ENCODE measurements around the gene NPIPB4.
"Not testable (repeated sequence)": the region's sequence is repeated elsewhere in the genome, so short reads cannot be mapped to it uniquely, and the experiment has no call there.

DNA sequence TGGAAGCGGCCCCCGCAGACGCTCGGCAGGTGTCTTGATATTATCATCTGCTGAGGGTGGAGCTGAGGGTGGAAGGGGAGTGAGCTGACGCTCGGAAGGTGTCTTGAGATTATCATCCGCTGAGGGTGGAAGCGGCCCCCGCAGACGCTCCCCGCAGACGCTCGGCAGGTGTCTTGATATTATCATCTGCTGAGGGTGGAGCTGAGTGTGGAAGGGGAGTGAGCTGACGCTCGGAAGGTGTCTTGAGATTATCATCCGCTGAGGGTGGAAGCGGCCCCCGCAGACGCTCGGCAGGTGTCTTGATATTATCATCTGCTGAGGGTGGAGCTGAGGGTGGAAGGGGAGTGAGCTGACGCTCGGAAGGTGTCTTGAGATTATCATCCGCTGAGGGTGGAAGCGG is 21.8 kb downstream of the NPIPB4 start:
- TF ChIP-seq EZH2 (IDR thresholded peaks at IDR 0.05; ENCODE audit: low read depth, unreplicated experiment) = not testable (repeated sequence)
- TF ChIP-seq, protein P1, sequence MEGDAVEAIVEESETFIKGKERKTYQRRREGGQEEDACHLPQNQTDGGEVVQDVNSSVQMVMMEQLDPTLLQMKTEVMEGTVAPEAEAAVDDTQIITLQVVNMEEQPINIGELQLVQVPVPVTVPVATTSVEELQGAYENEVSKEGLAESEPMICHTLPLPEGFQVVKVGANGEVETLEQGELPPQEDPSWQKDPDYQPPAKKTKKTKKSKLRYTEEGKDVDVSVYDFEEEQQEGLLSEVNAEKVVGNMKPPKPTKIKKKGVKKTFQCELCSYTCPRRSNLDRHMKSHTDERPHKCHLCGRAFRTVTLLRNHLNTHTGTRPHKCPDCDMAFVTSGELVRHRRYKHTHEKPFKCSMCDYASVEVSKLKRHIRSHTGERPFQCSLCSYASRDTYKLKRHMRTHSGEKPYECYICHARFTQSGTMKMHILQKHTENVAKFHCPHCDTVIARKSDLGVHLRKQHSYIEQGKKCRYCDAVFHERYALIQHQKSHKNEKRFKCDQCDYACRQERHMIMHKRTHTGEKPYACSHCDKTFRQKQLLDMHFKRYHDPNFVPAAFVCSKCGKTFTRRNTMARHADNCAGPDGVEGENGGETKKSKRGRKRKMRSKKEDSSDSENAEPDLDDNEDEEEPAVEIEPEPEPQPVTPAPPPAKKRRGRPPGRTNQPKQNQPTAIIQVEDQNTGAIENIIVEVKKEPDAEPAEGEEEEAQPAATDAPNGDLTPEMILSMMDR (conservative IDR thresholded peaks at IDR 0.05; ENCODE audit: low read depth in 2 of 2) = not testable (repeated sequence)

Measured in GM23338 (cell line).